Testis (tissue), 2 donors: ENCODE results near the gene CYP2A13.
A peak's percentile ranks its signal among the peaks of the same experiment; 100 is the strongest.
"Not testable (repeated sequence)": the region's sequence is repeated elsewhere in the genome, so short reads cannot be mapped to it uniquely, and the experiment has no call there.

Experiments used
- POLR2A ChIP-seq: fragments of 450-650 bp; IDR thresholded peaks from one replicate; pipeline ENCODE4 v1.6.1; 2017; ENCODE audit warnings: antibody characterized with exemption, mild to moderate bottlenecking, moderate library complexity
- TF ChIP-seq, protein P1 (sequence below), 3 experiments: fragments of 450-650 bp in 2 of 3; fragments of 200-600 bp in 1 of 3; sonication (generic) in 1 of 3; IDR thresholded peaks; one replicate each; pipeline ENCODE4 v1.5.1; 2016 to 2019; ENCODE audit warnings: antibody characterized with exemption in 3 of 3, mild to moderate bottlenecking in 2 of 3, moderate library complexity in 1 of 3

GRCh38 chr19:41127801-41128300, 39.6 kb downstream of the CYP2A13 start:
- TF ChIP-seq, protein P1, sequence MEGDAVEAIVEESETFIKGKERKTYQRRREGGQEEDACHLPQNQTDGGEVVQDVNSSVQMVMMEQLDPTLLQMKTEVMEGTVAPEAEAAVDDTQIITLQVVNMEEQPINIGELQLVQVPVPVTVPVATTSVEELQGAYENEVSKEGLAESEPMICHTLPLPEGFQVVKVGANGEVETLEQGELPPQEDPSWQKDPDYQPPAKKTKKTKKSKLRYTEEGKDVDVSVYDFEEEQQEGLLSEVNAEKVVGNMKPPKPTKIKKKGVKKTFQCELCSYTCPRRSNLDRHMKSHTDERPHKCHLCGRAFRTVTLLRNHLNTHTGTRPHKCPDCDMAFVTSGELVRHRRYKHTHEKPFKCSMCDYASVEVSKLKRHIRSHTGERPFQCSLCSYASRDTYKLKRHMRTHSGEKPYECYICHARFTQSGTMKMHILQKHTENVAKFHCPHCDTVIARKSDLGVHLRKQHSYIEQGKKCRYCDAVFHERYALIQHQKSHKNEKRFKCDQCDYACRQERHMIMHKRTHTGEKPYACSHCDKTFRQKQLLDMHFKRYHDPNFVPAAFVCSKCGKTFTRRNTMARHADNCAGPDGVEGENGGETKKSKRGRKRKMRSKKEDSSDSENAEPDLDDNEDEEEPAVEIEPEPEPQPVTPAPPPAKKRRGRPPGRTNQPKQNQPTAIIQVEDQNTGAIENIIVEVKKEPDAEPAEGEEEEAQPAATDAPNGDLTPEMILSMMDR (IDR thresholded peaks at IDR 0.05), result peak in 2 of 3 experiments; percentile 20
- not testable (repeated sequence) for TF ChIP-seq POLR2A
